Gastrocnemius medialis (tissue), 4 donors: ENCODE results near the gene PLXND1. TPM values are rescaled to one million over a fixed set of nuclear protein-coding genes. Genes with fewer than 3 reads are reported as not detected.

Source experiments
- ATAC-seq, 2 donors: fragments of 150-250 bp; one replicate each; pipeline ENCODE4 v1.9.1; 2016
- DNase-seq, 2 donors: peaks; one replicate each; pipeline ENCODE4 v3.0.0-alpha.2; 2019
- H3K27ac ChIP-seq, 4 donors: fragments of 200-600 bp; sonication (generic); 1 replicate in 1 of 4; 2 replicates in 3 of 4; pipeline ENCODE4 v1.5.1; 2016 to 2018; ENCODE audit warnings: mild to moderate bottlenecking in 2 of 4, moderate library complexity in 1 of 4
- H3K27me3 ChIP-seq, 3 donors: fragments of 200-600 bp; sonication (generic) in 2 of 3; 1 replicate in 1 of 3; 2 replicates in 2 of 3; pipeline versions ENCODE4 v1.5.1 to v1.6.0; 2016 to 2019; ENCODE audit warnings: mild to moderate bottlenecking in 1 of 3, moderate library complexity in 1 of 3
- H3K36me3 ChIP-seq, 2 donors: fragments of 200-600 bp; sonication (generic) in 1 of 2; one replicate each; pipeline ENCODE4 v1.5.1; 2017 to 2018
- H3K4me1 ChIP-seq, 2 donors: fragments of 200-600 bp; sonication (generic) in 1 of 2; one replicate each; pipeline ENCODE4 v1.5.1; 2016 to 2017; ENCODE audit warnings: mild to moderate bottlenecking in 2 of 2
- H3K4me3 ChIP-seq, 4 donors: fragments of 200-600 bp; sonication (generic) in 3 of 4; 1 replicate in 1 of 4; 2 replicates in 3 of 4; pipeline ENCODE4 v1.5.1; 2016 to 2019; ENCODE audit warnings: mild to moderate bottlenecking in 2 of 4
- H3K9me3 ChIP-seq, 3 donors: fragments of 200-600 bp; sonication (generic) in 2 of 3; 1 replicate in 1 of 3; 2 replicates in 2 of 3; pipeline ENCODE4 v1.5.1; 2016 to 2019
- POLR2A ChIP-seq, 2 donors: fragments of 450-650 bp; IDR thresholded peaks; one replicate each; pipeline ENCODE4 v1.6.1; 2017; ENCODE audit warnings: antibody characterized with exemption in 2 of 2, mild to moderate bottlenecking in 2 of 2, moderate library complexity in 2 of 2
- in situ Hi-C, 4 donors: fragments of 200-750 bp; cut with MboI; loops; one replicate each; pipeline versions ENCODE4 v1.15.0 to v1.8.0; 2017; ENCODE audit warnings: low sequenced_read_pairs in 4 of 4
- intact Hi-C: fragments of 100-400 bp; cut with DNase I; formaldehyde crosslinking; loops from one replicate; pipeline ENCODE4 v1.15.1; 2023; ENCODE audit warnings: low total_unique reads
- total RNA-seq, 4 donors: library from RNA; depleted of rRNA; stranded (reverse); fragments of >200 nt; gene quantifications; one replicate each; pipeline versions ENCODE4 v1.1.0 to v1.2.3, GENCODE V29; 2016
- TF ChIP-seq, protein P1 (sequence below), 5 experiments: fragments of 450-650 bp in 3 of 5; fragments of 200-600 bp in 2 of 5; sonication (generic) in 2 of 5; IDR thresholded peaks in 4 of 5; conservative IDR thresholded peaks in 1 of 5; 1 replicate in 4 of 5; 2 replicates in 1 of 5; pipeline ENCODE4 v1.5.1; 2016 to 2019; ENCODE audit warnings: antibody characterized with exemption in 5 of 5, mild to moderate bottlenecking in 3 of 5, moderate library complexity in 3 of 5

PLXND1 gene
- total RNA-seq, 4 donors from 2014 or later, result 15.7 to 70.9 (median 19.9) TPM

DNA sequence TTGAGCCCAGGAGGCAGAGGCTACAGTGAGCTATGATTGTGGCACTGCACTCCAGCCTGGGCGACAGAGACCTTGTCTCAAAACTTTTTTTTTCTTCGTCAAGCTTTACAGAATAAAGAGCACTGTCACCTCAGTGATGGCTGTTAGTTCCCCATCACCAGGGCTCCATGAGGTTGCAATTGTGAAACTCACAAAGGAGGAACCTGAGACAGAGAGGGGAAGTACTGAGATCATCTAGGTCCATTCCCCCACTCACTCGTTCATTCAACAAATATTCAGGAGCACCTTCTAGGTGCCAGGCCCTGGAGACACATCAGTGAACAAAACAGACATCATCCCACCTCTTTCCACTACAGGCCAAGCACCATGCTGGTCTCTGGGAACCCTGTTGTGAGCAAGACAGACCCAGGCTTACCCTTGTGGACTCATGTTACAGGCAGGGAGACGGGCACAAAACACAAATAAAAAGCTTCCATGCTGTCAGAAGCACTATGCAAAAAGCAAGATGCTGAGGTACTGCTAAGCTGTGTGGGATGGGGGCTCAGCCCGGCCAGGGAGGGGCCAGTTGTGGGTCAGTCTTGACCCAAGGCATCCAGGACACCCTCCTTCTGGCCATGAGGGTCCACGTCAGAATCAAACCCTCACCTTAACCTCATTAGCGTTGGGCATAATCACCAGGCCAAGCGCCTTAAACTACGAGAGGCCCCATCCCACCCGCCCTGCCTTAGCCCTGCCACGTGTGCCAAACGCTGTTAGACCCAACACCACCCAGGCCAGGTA is 80.2 kb downstream of the PLXND1 start:
- DNase-seq (no peak), ATAC-seq (no peak)
- Histone ChIP-seq H3K36me3 (no peaks in the 10 kb centered on the region), H3K27me3 (no peaks in the 10 kb centered on the region), H3K9me3 (no peaks in the 10 kb centered on the region), H3K4me3 (no peak overlapping the region), H3K4me1 (no peaks in the 10 kb centered on the region), H3K27ac (no peak overlapping the region)
- TF ChIP-seq, protein P1, sequence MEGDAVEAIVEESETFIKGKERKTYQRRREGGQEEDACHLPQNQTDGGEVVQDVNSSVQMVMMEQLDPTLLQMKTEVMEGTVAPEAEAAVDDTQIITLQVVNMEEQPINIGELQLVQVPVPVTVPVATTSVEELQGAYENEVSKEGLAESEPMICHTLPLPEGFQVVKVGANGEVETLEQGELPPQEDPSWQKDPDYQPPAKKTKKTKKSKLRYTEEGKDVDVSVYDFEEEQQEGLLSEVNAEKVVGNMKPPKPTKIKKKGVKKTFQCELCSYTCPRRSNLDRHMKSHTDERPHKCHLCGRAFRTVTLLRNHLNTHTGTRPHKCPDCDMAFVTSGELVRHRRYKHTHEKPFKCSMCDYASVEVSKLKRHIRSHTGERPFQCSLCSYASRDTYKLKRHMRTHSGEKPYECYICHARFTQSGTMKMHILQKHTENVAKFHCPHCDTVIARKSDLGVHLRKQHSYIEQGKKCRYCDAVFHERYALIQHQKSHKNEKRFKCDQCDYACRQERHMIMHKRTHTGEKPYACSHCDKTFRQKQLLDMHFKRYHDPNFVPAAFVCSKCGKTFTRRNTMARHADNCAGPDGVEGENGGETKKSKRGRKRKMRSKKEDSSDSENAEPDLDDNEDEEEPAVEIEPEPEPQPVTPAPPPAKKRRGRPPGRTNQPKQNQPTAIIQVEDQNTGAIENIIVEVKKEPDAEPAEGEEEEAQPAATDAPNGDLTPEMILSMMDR (IDR thresholded peaks at IDR 0.05 in 4 of 5, conservative IDR thresholded peaks at IDR 0.05 in 1 of 5), result no peak
- TF ChIP-seq POLR2A (IDR thresholded peaks at IDR 0.05), result no peak
- intact Hi-C loops (no loop called here), in situ Hi-C loops (no loop called here)

DNA sequence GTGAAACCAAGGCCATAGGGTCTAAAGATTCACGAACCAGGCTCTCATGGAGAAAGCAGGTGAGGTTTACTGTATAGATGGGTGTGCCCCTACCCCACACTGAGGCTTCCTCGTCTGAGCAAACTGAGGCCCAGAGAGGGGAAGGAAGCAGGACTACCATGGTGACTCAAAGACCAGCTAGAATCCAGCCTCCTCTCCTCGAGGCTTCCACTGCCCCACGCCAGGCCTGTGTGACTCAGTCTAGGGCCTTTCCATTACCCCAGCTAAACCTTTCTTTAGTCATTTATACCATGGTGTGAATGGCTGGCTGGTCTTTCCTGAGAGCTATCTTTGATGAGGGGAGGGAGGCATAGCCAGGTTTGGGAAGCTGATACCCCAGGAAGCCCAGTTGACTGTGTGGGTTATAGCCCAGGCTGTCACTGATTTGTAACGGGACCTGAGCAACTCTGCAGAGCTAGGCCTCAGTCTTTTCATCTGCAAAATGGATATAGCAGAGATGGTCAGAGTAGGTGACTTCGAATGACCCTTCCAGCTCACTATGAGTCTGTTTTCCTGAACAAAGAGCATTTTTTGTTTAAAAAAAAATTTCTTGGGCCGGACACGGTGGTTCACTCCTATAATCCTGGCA is 81.0 kb downstream of the PLXND1 start:
- no peak for TF ChIP-seq POLR2A (IDR thresholded peaks at IDR 0.05)
- TF ChIP-seq, protein P1 (IDR thresholded peaks at IDR 0.05 in 4 of 5, conservative IDR thresholded peaks at IDR 0.05 in 1 of 5), result no peak
- ATAC-seq (no peak), DNase-seq (no peak)
- intact Hi-C loops (no loop called here), in situ Hi-C loops (no loop called here)
- Histone ChIP-seq H3K9me3 (no peaks in the 10 kb centered on the region), H3K36me3 (no peaks in the 10 kb centered on the region), H3K4me1 (no peaks in the 10 kb centered on the region), H3K27me3 (no peaks in the 10 kb centered on the region), H3K27ac (no peak overlapping the region), H3K4me3 (no peak overlapping the region)

DNA sequence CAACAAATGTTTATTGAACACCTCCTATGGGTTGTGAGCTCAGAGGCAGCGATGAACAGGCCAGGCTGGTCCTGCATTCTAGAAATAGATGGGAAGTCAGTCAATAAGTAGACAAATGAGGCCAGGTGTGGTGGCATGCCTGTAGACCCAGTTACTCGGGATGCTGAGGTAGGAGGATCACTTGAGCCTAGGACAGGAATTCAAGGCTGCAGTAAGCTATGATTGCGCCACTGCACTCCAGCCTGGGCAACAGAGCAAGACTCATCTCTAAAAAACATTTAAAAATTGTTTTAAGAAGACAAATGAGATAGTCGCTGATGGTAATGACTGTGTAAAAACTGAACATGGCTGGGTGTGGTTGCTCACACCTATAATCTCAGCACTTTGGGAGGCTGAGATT is 82.4 kb downstream of the PLXND1 start:
- Histone ChIP-seq H3K27ac (no peak overlapping the region), H3K36me3 (no peaks in the 10 kb centered on the region), H3K4me3 (no peak overlapping the region), H3K4me1 (no peaks in the 10 kb centered on the region), H3K9me3 (no peaks in the 10 kb centered on the region), H3K27me3 (no peaks in the 10 kb centered on the region)
- no peak for DNase-seq
- ATAC-seq, result no peak
- in situ Hi-C loops, result no loop called here
- no peak for TF ChIP-seq POLR2A (IDR thresholded peaks at IDR 0.05)
- TF ChIP-seq, protein P1 (IDR thresholded peaks at IDR 0.05 in 4 of 5, conservative IDR thresholded peaks at IDR 0.05 in 1 of 5), result no peak
- intact Hi-C loops, result no loop called here

DNA sequence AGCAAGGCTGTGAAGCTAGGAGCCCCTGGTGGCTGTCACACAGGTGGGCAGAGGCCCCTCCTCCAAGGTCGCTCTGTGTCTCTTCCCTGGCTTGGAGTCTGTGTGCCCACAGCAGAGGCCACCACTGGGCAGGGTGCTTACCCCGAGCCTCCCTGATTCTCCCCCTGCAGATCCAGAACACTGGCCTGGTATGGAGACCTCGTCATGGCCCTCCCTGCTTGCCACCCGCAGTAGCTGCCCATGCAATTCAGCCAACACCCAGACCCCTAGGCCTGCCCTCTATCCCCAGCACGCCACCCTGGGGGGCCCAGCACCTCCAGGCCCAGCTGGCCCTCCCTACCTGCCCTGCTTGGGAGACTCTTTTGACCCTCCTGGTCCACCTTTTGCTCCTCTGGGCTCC is 83.5 kb downstream of the PLXND1 start:
- Histone ChIP-seq H3K36me3 (no peaks in the 10 kb centered on the region), H3K9me3 (no peaks in the 10 kb centered on the region), H3K4me3 (no peak overlapping the region), H3K27me3 (no peaks in the 10 kb centered on the region), H3K27ac (no peak overlapping the region), H3K4me1 (no peaks in the 10 kb centered on the region)
- intact Hi-C loops, result no loop called here
- no peak for ATAC-seq
- in situ Hi-C loops, result no loop called here
- no peak for DNase-seq
- no peak for TF ChIP-seq POLR2A (IDR thresholded peaks at IDR 0.05)
- TF ChIP-seq, protein P1 (IDR thresholded peaks at IDR 0.05 in 4 of 5, conservative IDR thresholded peaks at IDR 0.05 in 1 of 5), result no peak
